ENCODE data around the gene BTN2A1.
"Not testable (repeated sequence)": the region's sequence is repeated elsewhere in the genome, so short reads cannot be mapped to it uniquely, and the experiment has no call there.

BTN2A1 gene

GRCh38 chr6:26501482-26501986 is 43.8 kb downstream of the BTN2A1 start:
- Histone ChIP-seq H3K36me3 (ENCODE audit: control insufficient read depth in 5 of 5, insufficient read depth in 5 of 5, low read length in 5 of 5) (no peaks in the 10 kb centered on the region), H3K4me3 (ENCODE audit: low read depth in 1 of 5, low read length in 5 of 5) (peak overlapping the region; percentile 24 to 61 (median 50)), H3K4me1 (ENCODE audit: control insufficient read depth in 5 of 5, insufficient read depth in 5 of 5, low read length in 5 of 5) (peaks cover 0 to 12% (median 10%) of the 10 kb centered on the region in 5 donors), H3K9me3 (ENCODE audit: control insufficient read depth in 5 of 5, low read length in 5 of 5) (no peaks in the 10 kb centered on the region), H3K27ac (ENCODE audit: low read depth, low read length) (no peak overlapping the region), H3K9ac (ENCODE audit: low read length in 5 of 5) (peak overlapping the region in 1 of 5 donors; percentile 19), H3K27me3 (ENCODE audit: control insufficient read depth in 5 of 5, insufficient read depth in 4 of 5, low read length in 5 of 5) (peaks cover 4 to 12% (median 11%) of the 10 kb centered on the region in 5 donors)

GRCh38 chr6:26502165-26502564 is 44.4 kb downstream of the BTN2A1 start:
- no peak overlapping the region for H3K27ac ChIP-seq (ENCODE audit: low read depth, low read length)
- H3K36me3 ChIP-seq (ENCODE audit: control insufficient read depth in 5 of 5, insufficient read depth in 5 of 5, low read length in 5 of 5), result no peaks in the 10 kb centered on the region
- H3K9me3 ChIP-seq (ENCODE audit: control insufficient read depth in 5 of 5, low read length in 5 of 5), result no peaks in the 10 kb centered on the region
- peaks cover 4 to 12% (median 11%) of the 10 kb centered on the region in 5 donors for H3K27me3 ChIP-seq (ENCODE audit: control insufficient read depth in 5 of 5, insufficient read depth in 4 of 5, low read length in 5 of 5)
- H3K4me1 ChIP-seq (ENCODE audit: control insufficient read depth in 5 of 5, insufficient read depth in 5 of 5, low read length in 5 of 5), result peaks cover 0 to 12% (median 10%) of the 10 kb centered on the region in 5 donors
- no peak overlapping the region for H3K9ac ChIP-seq (ENCODE audit: low read length in 5 of 5)
- H3K4me3 ChIP-seq (ENCODE audit: low read depth in 1 of 5, low read length in 5 of 5), result peak overlapping the region in 1 of 5 donors; percentile 61

GRCh38 chr6:26502626-26503025 is 44.9 kb downstream of the BTN2A1 start:
- Histone ChIP-seq H3K27me3 (ENCODE audit: control insufficient read depth in 5 of 5, insufficient read depth in 4 of 5, low read length in 5 of 5) (peaks cover 4 to 12% (median 11%) of the 10 kb centered on the region in 5 donors), H3K4me3 (ENCODE audit: low read depth in 1 of 5, low read length in 5 of 5) (no peak overlapping the region), H3K36me3 (ENCODE audit: control insufficient read depth in 5 of 5, insufficient read depth in 5 of 5, low read length in 5 of 5) (no peaks in the 10 kb centered on the region), H3K9ac (ENCODE audit: low read length in 5 of 5) (no peak overlapping the region), H3K9me3 (ENCODE audit: control insufficient read depth in 5 of 5, low read length in 5 of 5) (no peaks in the 10 kb centered on the region), H3K27ac (ENCODE audit: low read depth, low read length) (no peak overlapping the region), H3K4me1 (ENCODE audit: control insufficient read depth in 5 of 5, insufficient read depth in 5 of 5, low read length in 5 of 5) (peaks cover 0 to 12% (median 10%) of the 10 kb centered on the region in 5 donors)

GRCh38 chr6:26507658-26508057 is 49.9 kb downstream of the BTN2A1 start:
- Histone ChIP-seq H3K4me1 (ENCODE audit: control insufficient read depth in 5 of 5, insufficient read depth in 5 of 5, low read length in 5 of 5) (no peaks in the 10 kb centered on the region), H3K27me3 (ENCODE audit: control insufficient read depth in 5 of 5, insufficient read depth in 4 of 5, low read length in 5 of 5) (no peaks in the 10 kb centered on the region), H3K9me3 (ENCODE audit: control insufficient read depth in 5 of 5, low read length in 5 of 5) (no peaks in the 10 kb centered on the region), H3K36me3 (ENCODE audit: control insufficient read depth in 5 of 5, insufficient read depth in 5 of 5, low read length in 5 of 5) (no peaks in the 10 kb centered on the region), H3K4me3 (ENCODE audit: low read depth in 1 of 5, low read length in 5 of 5) (no peak overlapping the region), H3K9ac (ENCODE audit: low read length in 5 of 5) (no peak overlapping the region), H3K27ac (ENCODE audit: low read depth, low read length) (no peak overlapping the region)

GRCh38 chr6:26511033-26511432 is 53.3 kb downstream of the BTN2A1 start:
- H3K27ac ChIP-seq (ENCODE audit: low read depth, low read length); H3K4me3 ChIP-seq (ENCODE audit: low read depth in 1 of 5, low read length in 5 of 5); H3K9ac ChIP-seq (ENCODE audit: low read length in 5 of 5); H3K36me3 ChIP-seq (ENCODE audit: control insufficient read depth in 5 of 5, insufficient read depth in 5 of 5, low read length in 5 of 5); H3K4me1 ChIP-seq (ENCODE audit: control insufficient read depth in 5 of 5, insufficient read depth in 5 of 5, low read length in 5 of 5); H3K9me3 ChIP-seq (ENCODE audit: control insufficient read depth in 5 of 5, low read length in 5 of 5); H3K27me3 ChIP-seq (ENCODE audit: control insufficient read depth in 5 of 5, insufficient read depth in 4 of 5, low read length in 5 of 5): not testable (repeated sequence)

- H3K4me3 ChIP-seq (ENCODE audit: low read depth in 1 of 5, low read length in 5 of 5), result no peak overlapping the region
- H3K9ac ChIP-seq (ENCODE audit: low read length in 5 of 5), result no peak overlapping the region
- no peak overlapping the region for H3K27ac ChIP-seq (ENCODE audit: low read depth, low read length)
- H3K36me3 ChIP-seq (ENCODE audit: control insufficient read depth in 5 of 5, insufficient read depth in 5 of 5, low read length in 5 of 5), result no peaks in the 10 kb centered on the region
- no peaks in the 10 kb centered on the region for H3K27me3 ChIP-seq (ENCODE audit: control insufficient read depth in 5 of 5, insufficient read depth in 4 of 5, low read length in 5 of 5)
- no peaks in the 10 kb centered on the region for H3K9me3 ChIP-seq (ENCODE audit: control insufficient read depth in 5 of 5, low read length in 5 of 5)
- H3K4me1 ChIP-seq (ENCODE audit: control insufficient read depth in 5 of 5, insufficient read depth in 5 of 5, low read length in 5 of 5), result peaks cover 0 to under 1% (median 0%) of the 10 kb centered on the region in 5 donors
Measured at GRCh38 chr6:26514984-26515383, 57.2 kb downstream of the BTN2A1 start.

GRCh38 chr6:26516481-26517427 is 59.0 kb downstream of the BTN2A1 start:
- H3K9me3 ChIP-seq (ENCODE audit: control insufficient read depth in 5 of 5, low read length in 5 of 5), result no peaks in the 10 kb centered on the region
- H3K27ac ChIP-seq (ENCODE audit: low read depth, low read length), result no peak overlapping the region
- H3K4me3 ChIP-seq (ENCODE audit: low read depth in 1 of 5, low read length in 5 of 5), result no peak overlapping the region
- no peaks in the 10 kb centered on the region for H3K36me3 ChIP-seq (ENCODE audit: control insufficient read depth in 5 of 5, insufficient read depth in 5 of 5, low read length in 5 of 5)
- peaks cover 3 to 9% (median 4%) of the 10 kb centered on the region in 5 donors for H3K4me1 ChIP-seq (ENCODE audit: control insufficient read depth in 5 of 5, insufficient read depth in 5 of 5, low read length in 5 of 5)
- no peak overlapping the region for H3K9ac ChIP-seq (ENCODE audit: low read length in 5 of 5)
- H3K27me3 ChIP-seq (ENCODE audit: control insufficient read depth in 5 of 5, insufficient read depth in 4 of 5, low read length in 5 of 5), result no peaks in the 10 kb centered on the region
